Activated T-cell treated with anti-CD3 and anti-CD28 coated beads for 48 hours (primary cell): ENCODE results near the gene EZH2.
A peak's percentile ranks its signal among the peaks of the same experiment; 100 is the strongest.

Experiments used
- DNase-seq: peaks from one replicate; pipeline ENCODE4 v3.0.0-alpha.2; 2020; ENCODE audit warnings: low read depth

Gene EZH2

DNA sequence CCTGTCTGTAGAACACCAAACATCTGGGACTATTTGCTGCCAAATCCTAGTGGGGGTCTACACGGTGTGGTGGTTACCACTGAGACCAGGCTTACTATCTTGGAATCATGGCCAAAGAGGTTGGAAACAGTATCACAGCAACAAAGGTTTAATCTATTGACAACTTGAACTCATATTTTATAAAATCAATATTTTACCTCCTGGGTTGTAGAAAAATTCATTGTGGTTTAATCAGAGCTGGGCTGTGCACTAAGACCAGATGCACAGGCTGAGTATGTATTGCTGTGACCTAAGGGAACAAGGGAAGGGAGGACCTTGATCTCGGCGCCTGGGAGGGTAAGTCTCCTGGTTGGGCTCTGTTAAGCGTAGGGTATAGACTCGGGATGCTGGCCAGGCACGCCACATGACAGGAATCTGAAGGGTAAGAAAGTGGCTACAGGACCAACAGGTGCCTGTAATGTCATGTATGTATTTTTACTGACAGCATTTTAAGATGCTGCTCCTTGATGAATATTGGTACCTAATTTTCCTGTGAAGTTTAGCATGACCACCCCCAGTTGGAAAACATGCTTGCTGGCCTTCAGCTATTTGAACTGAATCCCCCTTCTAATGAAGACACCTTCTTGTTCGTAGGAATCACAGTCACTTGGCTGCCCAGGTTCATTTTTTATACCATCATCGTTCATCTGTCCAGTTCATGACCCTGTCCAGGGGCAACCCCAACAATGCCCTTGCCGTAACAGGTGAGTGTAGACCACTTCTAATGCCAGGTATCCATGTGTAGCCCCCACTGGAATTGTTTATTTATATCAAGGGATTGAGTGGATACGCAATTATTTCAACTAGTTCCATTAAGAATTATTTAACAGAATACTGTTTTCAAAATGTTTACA lies 79.5 kb downstream of the EZH2 start:
- DNase-seq, result no peak

GRCh38 chr7:148803094-148803493 lies 81.0 kb downstream of the EZH2 start:
- DNase-seq, result no peak

DNA sequence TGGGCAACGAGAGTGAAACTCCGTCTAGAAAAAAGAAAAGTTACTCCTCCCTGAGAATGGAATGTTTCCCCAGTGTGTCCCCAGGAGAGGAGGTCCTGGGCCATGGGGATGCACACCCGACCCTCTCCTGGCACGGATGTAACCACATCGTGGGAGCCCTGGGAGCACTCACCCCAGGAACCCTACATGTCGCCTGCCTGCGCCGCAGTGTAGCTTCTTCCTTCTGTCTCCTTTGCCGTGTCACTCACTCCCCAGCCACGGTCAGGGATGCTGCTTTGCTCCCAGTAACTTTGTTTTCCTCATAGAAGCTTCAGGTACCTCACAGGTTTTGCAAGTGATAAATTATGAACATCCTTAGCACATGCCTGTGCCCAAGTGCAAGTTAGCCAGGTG lies 82.0 kb downstream of the EZH2 start:
- DNase-seq, result no peak

DNA sequence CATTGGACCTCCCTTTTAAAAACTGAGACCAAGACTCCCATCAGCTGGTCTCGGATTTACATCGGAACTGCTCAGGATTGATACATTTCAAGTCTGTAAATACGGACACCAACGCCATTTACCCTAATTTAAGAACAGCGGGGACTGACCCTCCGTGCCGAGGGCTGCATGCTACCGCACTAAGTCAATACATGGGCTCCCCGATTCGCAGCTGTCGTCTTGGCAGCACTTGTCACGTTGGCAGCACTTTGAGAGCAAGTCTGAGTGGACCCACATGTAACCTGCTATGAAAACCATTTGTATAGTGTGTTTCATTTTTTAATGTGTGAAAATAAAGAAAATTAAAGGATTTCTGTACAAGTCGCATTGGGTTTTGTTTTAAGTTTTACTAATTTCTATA lies 83.4 kb downstream of the EZH2 start:
- DNase-seq, result no peak

GRCh38 chr7:148799893-148800555 lies 84.1 kb downstream of the EZH2 start:
- no peak for DNase-seq

- no peak for DNase-seq
Observed at GRCh38 chr7:148796841-148797240, 87.2 kb downstream of the EZH2 start.

- no peak for DNase-seq
Observed at GRCh38 chr7:148794476-148794875, 89.6 kb downstream of the EZH2 start.

DNA sequence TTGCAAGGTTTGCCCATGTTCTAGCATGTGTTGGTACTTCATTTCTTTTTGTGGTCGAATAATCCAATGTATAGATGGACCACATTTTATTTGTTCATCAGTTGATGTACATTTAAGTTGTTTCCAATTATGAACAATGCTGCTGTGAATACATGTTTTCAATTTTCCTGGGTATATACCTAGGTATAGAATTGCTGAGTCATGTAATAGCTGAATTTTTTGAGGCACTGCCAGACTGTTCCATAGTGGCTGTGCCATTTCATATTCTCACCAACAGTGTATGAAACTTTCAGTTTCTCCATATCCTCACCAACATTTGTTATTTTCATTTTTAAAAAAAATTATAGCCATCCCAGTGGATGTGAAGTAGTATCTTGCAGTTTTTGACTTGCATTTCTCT lies 90.5 kb downstream of the EZH2 start:
- no peak for DNase-seq

GRCh38 chr7:148791546-148791945 lies 92.5 kb downstream of the EZH2 start:
- no peak for DNase-seq

- DNase-seq, result no peak
Observed at GRCh38 chr7:148790850-148791249, 93.2 kb downstream of the EZH2 start.

- DNase-seq, result no peak
Observed at GRCh38 chr7:148790131-148790726, 93.9 kb downstream of the EZH2 start.

DNA sequence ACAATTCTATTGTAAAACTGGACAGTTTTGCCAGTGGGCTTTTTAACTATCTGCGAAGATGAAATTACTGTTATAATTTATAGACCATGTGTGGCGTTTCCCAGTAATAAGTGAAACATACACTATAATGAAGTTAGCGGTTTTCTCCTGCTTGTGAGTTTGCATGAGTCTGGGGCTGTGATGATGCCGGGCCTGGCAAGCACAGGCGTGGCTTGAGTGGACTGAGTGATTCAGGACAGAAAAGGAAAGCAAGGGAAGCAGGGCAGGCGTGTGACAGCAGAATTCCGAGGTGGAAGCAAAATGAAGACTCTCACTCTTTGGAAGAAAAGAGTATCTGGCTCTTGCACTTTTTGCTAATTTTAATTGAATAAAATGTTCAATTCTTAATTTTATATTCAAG lies 94.9 kb downstream of the EZH2 start:
- no peak for DNase-seq

DNA sequence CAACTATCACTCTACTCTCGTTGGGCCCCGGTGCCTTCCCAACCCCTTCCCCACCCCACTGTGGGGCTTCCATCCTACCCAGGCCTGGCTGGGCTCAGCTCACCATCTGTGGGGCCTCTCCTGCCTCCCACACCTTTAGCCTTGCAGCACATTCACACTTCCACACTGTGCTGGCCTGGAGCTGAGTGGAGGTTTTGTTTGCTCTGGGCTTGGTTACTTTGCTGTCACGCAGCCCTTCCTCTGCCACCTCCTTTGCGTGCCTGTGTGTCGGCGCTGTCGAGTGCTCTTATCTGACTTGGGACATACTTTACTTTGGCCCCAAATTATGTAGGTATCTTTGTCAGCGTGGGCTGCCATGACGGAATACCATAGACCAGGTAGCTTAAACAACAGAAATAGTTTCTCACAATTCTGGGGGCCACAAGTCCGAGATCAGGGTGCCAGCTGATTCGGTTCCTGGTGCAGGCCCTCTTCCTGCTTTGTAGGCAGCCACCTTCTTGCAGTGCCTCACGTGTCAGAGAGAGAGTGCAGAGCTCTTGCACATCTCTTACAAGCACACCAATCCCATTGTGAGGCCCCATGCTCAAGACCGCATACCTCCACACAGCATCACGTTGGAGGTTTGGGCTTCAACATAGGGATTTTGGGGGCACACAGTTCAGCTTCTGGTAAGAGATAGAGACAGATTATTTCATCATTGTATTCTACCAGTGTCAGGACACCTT lies 96.4 kb downstream of the EZH2 start:
- no peak for DNase-seq

DNA sequence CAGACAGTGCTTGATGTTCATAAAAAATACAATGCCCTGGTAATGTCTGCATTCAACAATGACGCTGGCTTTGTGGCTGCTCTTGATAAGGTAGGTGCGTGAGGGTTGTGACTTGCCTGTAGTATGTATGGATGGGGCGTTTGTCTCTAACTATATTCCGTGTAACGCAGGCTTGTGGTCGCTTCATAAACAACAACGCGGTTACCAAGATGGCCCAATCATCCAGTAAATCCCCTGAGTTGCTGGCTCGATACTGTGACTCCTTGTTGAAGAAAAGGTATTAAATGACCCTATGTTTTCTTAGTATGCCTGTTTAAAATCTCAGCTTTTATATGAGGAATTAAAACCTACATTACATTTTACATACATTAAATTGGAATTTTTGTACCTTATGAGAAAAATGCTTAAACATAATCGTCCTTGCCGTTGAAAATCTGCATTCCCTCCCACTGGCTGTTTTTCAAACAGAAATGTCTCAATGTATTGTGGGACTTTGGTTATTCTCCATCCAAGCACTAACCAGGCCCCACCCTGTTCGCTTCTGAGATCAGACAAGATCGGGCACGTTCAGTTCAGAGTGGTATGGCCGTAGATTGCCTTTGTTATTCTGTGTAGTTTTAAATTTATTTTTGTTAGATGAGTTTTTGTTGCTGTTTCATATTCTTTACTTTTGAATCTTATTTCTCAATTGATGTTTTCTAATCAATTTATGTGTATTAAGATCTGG lies 100.1 kb downstream of the EZH2 start:
- no peak for DNase-seq

GRCh38 chr7:148782757-148783456 lies 101.2 kb downstream of the EZH2 start:
- DNase-seq, result no peak

DNA sequence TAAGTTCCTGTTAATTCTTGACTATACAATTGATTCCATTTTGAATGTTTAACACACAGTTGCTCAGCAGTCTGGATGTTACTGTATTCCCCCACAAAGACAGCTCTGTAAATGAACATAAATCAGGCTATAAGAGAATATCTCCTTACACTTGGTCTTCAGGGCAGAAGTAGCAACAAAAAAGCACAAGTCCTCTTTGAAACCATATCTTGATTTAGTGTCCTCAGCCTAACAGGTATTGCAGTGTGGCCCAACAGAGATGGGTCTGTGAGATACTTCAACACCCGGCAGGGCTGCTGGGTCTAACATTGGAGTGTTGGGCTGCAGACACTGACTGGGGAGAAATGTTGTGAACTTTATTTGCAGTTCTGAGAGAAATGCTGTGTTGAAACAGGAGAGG lies 109.6 kb downstream of the EZH2 start:
- no peak for DNase-seq

DNA sequence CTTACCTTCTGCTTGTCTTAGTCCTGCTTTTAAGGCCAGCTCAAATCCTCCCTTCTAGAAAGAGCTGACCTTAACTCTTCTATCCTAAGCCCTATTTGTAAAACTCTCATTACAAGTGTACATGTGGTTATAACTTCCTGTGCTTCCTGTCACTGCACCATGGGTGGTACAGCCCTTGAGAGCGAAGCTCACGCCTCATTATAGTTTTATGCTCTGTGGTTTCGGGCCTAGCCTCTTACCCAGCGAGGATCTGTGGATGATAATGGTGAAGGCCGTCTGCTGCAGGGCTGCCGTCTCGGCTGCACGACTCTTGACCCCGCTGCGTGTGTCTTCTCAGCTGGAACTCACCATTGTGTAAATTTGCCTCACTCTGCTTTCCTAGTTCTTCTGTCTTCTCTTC lies 110.8 kb downstream of the EZH2 start:
- DNase-seq, result peak; percentile 8

DNA sequence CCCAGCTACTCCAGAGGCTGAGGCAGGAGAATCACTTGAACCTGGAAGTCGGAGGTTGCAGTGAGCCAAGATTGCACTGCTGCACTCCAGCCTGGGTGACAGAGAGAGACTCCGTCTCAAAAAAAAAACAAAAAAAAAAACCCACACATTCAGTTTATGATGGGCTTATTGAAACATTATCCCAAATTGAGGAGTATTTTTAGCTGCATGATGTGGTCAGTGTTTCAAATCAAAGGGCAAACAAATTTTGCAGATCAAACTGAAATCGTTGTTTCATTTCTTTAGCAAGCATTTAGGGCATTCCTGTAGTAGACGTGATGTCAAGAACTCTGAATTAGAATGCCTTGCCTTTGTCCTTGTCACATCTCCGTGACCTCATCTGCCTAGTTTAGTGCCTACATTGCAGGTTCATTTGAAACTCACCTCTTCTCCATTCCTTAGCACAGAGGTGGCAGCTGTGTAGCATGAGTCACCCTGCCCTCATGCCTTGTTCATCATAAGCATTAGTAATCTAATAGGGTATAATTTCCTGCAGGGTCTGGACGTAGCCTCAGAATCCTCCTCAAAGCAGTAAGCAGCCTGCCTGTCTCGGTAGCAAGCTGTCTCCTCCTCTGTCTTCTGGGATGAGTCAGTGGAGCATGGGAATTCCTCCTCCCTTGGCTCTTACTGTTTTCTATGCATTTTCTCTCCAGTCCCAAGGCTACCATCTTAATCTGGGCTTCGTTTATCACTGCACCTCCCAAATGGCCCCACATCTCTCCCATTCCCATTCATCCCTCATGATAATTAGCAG lies 111.6 kb downstream of the EZH2 start:
- DNase-seq, result peak; percentile 17

GRCh38 chr7:148770004-148770403 lies 114.1 kb downstream of the EZH2 start:
- DNase-seq, result no peak

GRCh38 chr7:148763622-148764021 lies 120.5 kb downstream of the EZH2 start:
- DNase-seq, result no peak
